Measurements from ENCODE around the gene RBM20.

- TF ChIP-seq CTCF (IDR thresholded peaks at IDR 0.05 in 4 of 5, conservative IDR thresholded peaks at IDR 0.05 in 1 of 5) (no peak), POLR2A (IDR thresholded peaks at IDR 0.05) (no peak)
These were observed 180.0 kb downstream of the RBM20 start for GRCh38 chr10:110824152-110824441.
